Mesenchymal stem cell (in vitro differentiated cells and primary cell): ENCODE data around the gene TMEM184A.
A peak's percentile ranks its signal among the peaks of the same experiment; 100 is the strongest.

Experiments used
- DNase-seq: peaks from one replicate; pipeline ENCODE4 v3.0.0-alpha.2; 2013
- H2AFZ ChIP-seq: one replicate; pipeline ENCODE4 v1.6.1; 2013; ENCODE audit warnings: low read depth, mild to moderate bottlenecking, control low read depth, inconsistent platforms, low read length, moderate library complexity
- H2AK5ac ChIP-seq: 2 replicates; pipeline ENCODE4 v1.6.1; 2013; ENCODE audit warnings: low read length, moderate library complexity, mild to moderate bottlenecking, inconsistent platforms; ENCODE audit not compliant: severe bottlenecking
- H2BK120ac ChIP-seq: one replicate; pipeline ENCODE4 v1.6.1; 2013; ENCODE audit warnings: low read depth, mild to moderate bottlenecking, inconsistent platforms, low read length, moderate library complexity
- H2BK12ac ChIP-seq, 2 experiments: one replicate each; pipeline ENCODE4 v1.6.1; 2013; ENCODE audit warnings: inconsistent platforms in 2 of 2, low read length in 2 of 2, mild to moderate bottlenecking in 2 of 2, moderate library complexity in 2 of 2, control low read depth in 1 of 2
- H2BK15ac ChIP-seq: one replicate; pipeline ENCODE4 v1.6.1; 2013; ENCODE audit warnings: mild to moderate bottlenecking, low read depth, inconsistent platforms; ENCODE audit not compliant: poor library complexity, severe bottlenecking
- H2BK5ac ChIP-seq: 2 replicates; pipeline ENCODE4 v1.6.1; 2013; ENCODE audit warnings: low read depth, mild to moderate bottlenecking, low read length, control low read depth, inconsistent platforms; ENCODE audit not compliant: poor library complexity, severe bottlenecking
- H3K14ac ChIP-seq, 2 experiments: one replicate each; pipeline ENCODE4 v1.6.1; 2013; ENCODE audit warnings: inconsistent platforms in 2 of 2, low read length in 2 of 2, control low read depth in 1 of 2, mild to moderate bottlenecking in 1 of 2, moderate library complexity in 1 of 2
- H3K18ac ChIP-seq, 2 experiments: one replicate each; pipeline ENCODE4 v1.6.1; 2013; ENCODE audit warnings: inconsistent platforms in 2 of 2, low read length in 2 of 2, control low read depth in 1 of 2, low read depth in 1 of 2, mild to moderate bottlenecking in 1 of 2
- H3K23ac ChIP-seq, 2 experiments: one replicate each; pipeline ENCODE4 v1.6.1; 2013; ENCODE audit warnings: inconsistent platforms in 2 of 2, low read length in 2 of 2, mild to moderate bottlenecking in 2 of 2, moderate library complexity in 2 of 2, control low read depth in 1 of 2
- H3K27ac ChIP-seq: 2 replicates; pipeline ENCODE4 v1.5.1; 2013; ENCODE audit warnings: mild to moderate bottlenecking, moderate library complexity, low read length, control low read depth, inconsistent platforms; ENCODE audit not compliant: poor library complexity, severe bottlenecking
- H3K27me3 ChIP-seq, 2 experiments: 2 replicates each; pipeline versions ENCODE4 v1.6.1 to v1.7.0; 2013; ENCODE audit warnings: low read length in 2 of 2, mild to moderate bottlenecking in 2 of 2, moderate library complexity in 2 of 2, control low read depth in 1 of 2, inconsistent platforms in 1 of 2; ENCODE audit not compliant: control insufficient read depth in 1 of 2, insufficient read depth in 1 of 2
- H3K36me3 ChIP-seq, 2 experiments: 2 replicates each; pipeline versions ENCODE4 v1.6.1 to v1.7.0; 2013; ENCODE audit warnings: low read length in 2 of 2, control low read depth in 1 of 2, inconsistent platforms in 1 of 2, low read depth in 1 of 2, mild to moderate bottlenecking in 1 of 2; ENCODE audit not compliant: insufficient read depth in 2 of 2, control insufficient read depth in 1 of 2
- H3K4ac ChIP-seq, 2 experiments: one replicate each; pipeline ENCODE4 v1.6.1; 2013; ENCODE audit warnings: inconsistent platforms in 2 of 2, low read length in 2 of 2, mild to moderate bottlenecking in 2 of 2, moderate library complexity in 2 of 2, control low read depth in 1 of 2, low read depth in 1 of 2
- H3K4me1 ChIP-seq: 2 replicates; pipeline ENCODE4 v1.6.1; 2013; ENCODE audit warnings: low read depth, low read length, control low read depth; ENCODE audit not compliant: control insufficient read depth, insufficient read depth
- H3K4me2 ChIP-seq: 2 replicates; pipeline ENCODE4 v1.6.1; 2013; ENCODE audit warnings: low read length, mild to moderate bottlenecking, inconsistent platforms; ENCODE audit not compliant: poor library complexity, severe bottlenecking
- H3K4me3 ChIP-seq, 2 experiments: 2 replicates each; pipeline versions ENCODE4 v1.5.1 to v1.7.0; 2013; ENCODE audit warnings: low read length in 2 of 2, mild to moderate bottlenecking in 2 of 2, control low read depth in 1 of 2, low read depth in 1 of 2; ENCODE audit not compliant: insufficient read depth in 1 of 2
- H3K79me1 ChIP-seq: replicated peaks from 2 replicates; pipeline ENCODE4 v1.6.1; 2013; ENCODE audit warnings: mild to moderate bottlenecking, control low read depth, low read length, inconsistent platforms; ENCODE audit not compliant: poor library complexity, severe bottlenecking
- H3K9ac ChIP-seq: 2 replicates; pipeline ENCODE4 v1.7.0; 2013; ENCODE audit warnings: mild to moderate bottlenecking, low read length, moderate library complexity
- H3K9me3 ChIP-seq: 2 replicates; pipeline ENCODE4 v1.7.0; 2013; ENCODE audit warnings: mild to moderate bottlenecking, low read length; ENCODE audit not compliant: control insufficient read depth
- H4K8ac ChIP-seq: one replicate; pipeline ENCODE4 v1.6.1; 2013; ENCODE audit warnings: inconsistent platforms, mild to moderate bottlenecking, low read length, moderate library complexity
- H4K91ac ChIP-seq: one replicate; pipeline ENCODE4 v1.6.1; 2013; ENCODE audit warnings: mild to moderate bottlenecking, low read length, inconsistent platforms
- WGBS: methylation state at CpG from one replicate; pipeline ENCODE4 v1.1.7; 2013; ENCODE audit warnings: mixed read lengths; 5-methylcytosine and 5-hydroxymethylcytosine counted together

Gene TMEM184A

DNA sequence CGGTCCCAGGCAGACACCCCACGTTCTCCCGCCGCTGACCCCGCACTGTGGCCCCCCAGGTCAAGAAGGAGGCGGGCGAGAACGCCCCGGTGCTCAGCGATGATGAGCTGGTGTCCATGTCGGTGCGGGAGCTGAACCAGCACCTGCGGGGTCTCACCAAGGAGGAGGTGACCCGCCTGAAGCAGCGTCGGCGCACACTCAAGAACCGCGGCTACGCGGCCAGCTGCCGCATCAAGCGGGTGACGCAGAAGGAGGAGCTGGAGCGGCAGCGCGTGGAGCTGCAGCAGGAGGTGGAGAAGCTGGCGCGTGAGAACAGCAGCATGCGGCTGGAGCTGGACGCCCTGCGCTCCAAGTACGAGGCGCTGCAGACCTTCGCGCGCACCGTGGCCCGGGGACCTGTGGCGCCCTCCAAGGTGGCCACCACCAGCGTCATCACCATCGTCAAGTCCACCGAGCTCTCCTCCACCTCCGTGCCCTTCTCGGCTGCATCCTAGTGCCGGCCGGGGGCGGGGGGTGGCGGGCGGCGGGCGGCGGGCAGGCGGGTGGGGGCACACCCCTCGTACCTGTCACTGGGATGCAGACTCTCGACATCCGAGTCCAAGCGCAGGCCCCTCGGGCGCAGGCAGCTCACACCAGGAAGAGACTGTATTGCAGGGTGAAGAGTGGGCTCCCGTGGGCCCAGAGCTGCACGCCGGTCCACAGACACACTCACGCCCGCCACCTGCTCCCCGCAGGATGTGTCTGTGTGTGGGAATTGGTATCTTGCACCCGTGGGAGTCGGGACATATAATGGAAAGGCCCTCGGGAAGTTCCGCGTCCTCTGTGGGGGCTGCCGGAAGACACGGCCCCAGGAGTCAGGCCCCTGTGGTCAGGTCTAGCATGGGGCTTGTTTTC is 15.9 kb downstream of the TMEM184A start:
- no peak overlapping the region for H3K4me2 ChIP-seq
- H3K4me1 ChIP-seq, result peaks cover 43% of the 10 kb centered on the region
- no peak overlapping the region for H3K4ac ChIP-seq
- WGBS, result 97% methylated on average over 65 of the region's 73 CpGs
- H4K8ac ChIP-seq, result no peak overlapping the region
- H3K36me3 ChIP-seq, result peaks cover 25 to 69% of the 10 kb centered on the region in 2 experiments
- no peak overlapping the region for H3K18ac ChIP-seq
- no peak overlapping the region for H3K23ac ChIP-seq
- H3K9ac ChIP-seq, result no peak overlapping the region
- no peaks in the 10 kb centered on the region for H3K9me3 ChIP-seq
- no peak overlapping the region for H2BK5ac ChIP-seq
- H2AFZ ChIP-seq, result no peak overlapping the region
- no peak overlapping the region for H2BK120ac ChIP-seq
- no peak overlapping the region for H2BK12ac ChIP-seq
- no peak overlapping the region for H2AK5ac ChIP-seq
- no peak overlapping the region for H3K4me3 ChIP-seq
- DNase-seq, result peak; percentile 21
- peaks cover 24% of the 10 kb centered on the region for H3K79me1 ChIP-seq
- H3K14ac ChIP-seq, result no peak overlapping the region
- no peak overlapping the region for H2BK15ac ChIP-seq
- H3K27ac ChIP-seq, result no peak overlapping the region
- no peaks in the 10 kb centered on the region for H3K27me3 ChIP-seq
- no peak overlapping the region for H4K91ac ChIP-seq

DNA sequence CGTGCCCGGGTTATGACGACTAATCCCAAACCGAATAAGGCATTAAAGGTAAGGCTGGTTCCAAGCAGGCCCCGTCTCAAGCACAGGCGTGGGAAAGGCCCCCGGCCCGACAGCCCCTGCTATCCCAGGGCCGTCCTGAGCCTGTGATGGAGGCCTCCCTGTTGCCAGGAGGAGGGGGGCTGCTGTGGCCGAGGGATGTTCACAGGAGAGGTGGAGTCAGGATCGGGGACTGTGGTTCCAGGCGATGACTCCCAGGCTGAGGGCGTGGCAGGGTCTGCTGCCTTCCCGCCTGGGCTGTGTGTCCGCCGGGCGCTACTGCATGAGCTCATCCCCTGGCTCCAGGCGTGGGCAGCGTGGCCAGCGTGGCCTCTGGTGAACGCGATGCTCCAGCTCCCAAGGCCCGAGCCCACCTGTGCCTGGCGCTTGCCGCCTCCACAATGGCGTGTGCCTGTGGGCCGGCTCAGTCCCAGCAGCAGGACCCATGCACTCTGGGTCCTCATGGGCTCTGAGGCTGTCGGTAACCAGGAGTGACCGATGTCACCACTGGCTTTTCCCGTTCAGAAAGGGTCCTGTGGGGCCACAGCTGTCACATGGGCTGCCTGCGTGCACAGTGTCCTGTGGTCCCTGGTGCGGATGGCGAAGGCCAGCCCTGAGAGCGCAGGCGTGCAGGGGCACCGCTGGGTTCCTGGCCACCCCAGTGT is 16.7 kb downstream of the TMEM184A start:
- Histone ChIP-seq H3K36me3 (peaks cover 25 to 61% of the 10 kb centered on the region in 2 experiments), H2AK5ac (peak overlapping the region; percentile 74), H3K18ac (no peak overlapping the region), H3K27me3 (no peaks in the 10 kb centered on the region), H3K4me1 (peaks cover 50% of the 10 kb centered on the region), H4K91ac (peak overlapping the region; percentile 89), H3K27ac (peak overlapping the region; percentile 18), H4K8ac (no peak overlapping the region), H3K9me3 (no peaks in the 10 kb centered on the region), H3K4ac (peak overlapping the region in 1 of 2 experiments; percentile 7), H2BK120ac (no peak overlapping the region), H2BK15ac (no peak overlapping the region), H3K79me1 (peaks cover 26% of the 10 kb centered on the region), H3K9ac (peak overlapping the region; percentile 93), H3K14ac (no peak overlapping the region), H2AFZ (no peak overlapping the region), H2BK12ac (peak overlapping the region in 1 of 2 experiments; percentile 80), H3K4me2 (no peak overlapping the region), H3K23ac (no peak overlapping the region), H2BK5ac (no peak overlapping the region), H3K4me3 (no peak overlapping the region)
- WGBS, result 87% methylated on average over 36 of the region's 36 CpGs
- peak; percentile 42 for DNase-seq

DNA sequence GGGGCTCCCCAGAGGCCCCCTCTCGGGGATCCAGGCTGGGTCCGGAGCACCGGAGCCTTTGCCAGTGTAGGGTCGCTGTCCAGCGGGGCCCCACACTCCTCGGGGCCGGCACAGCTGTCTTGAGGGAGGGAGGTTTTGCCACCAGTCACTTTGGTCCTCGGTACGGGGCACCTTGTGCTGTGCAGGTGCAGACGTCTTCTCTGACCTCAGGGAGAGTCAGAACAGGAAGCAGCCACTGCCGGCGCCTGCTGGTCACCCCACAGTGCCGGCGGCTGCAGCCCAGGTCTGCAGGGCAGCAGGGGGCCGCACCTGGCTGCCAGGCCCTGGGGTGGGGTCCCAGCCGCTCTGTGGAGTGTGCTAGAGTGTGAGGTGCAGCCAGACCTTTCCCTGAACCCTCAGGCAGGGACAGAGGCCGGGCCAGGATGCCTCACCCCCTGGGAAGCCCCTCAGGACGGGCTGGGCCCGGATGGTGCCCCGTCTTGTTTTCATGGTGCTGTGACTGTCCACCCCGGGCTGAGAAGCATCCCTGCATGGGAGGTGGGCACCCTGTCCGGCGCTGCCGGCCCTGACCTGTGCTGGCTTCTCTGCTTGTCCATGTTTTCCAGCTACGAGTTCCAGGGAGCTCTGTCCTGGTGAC is 17.3 kb downstream of the TMEM184A start:
- no peak for DNase-seq
- Histone ChIP-seq H3K27me3 (no peaks in the 10 kb centered on the region), H3K18ac (peak overlapping the region; percentile 11 to 89), H4K8ac (no peak overlapping the region), H3K27ac (peak overlapping the region; percentile 18), H3K4me1 (peaks cover 57% of the 10 kb centered on the region), H4K91ac (peak overlapping the region; percentile 43), H2BK15ac (peak overlapping the region; percentile 90), H3K4me2 (peak overlapping the region; percentile 82), H2BK12ac (peak overlapping the region in 1 of 2 experiments; percentile 80), H3K9me3 (no peaks in the 10 kb centered on the region), H3K36me3 (peaks cover 22 to 54% of the 10 kb centered on the region in 2 experiments), H3K9ac (peak overlapping the region; percentile 93), H3K4ac (peak overlapping the region in 1 of 2 experiments; percentile 27), H2BK5ac (no peak overlapping the region), H3K23ac (no peak overlapping the region), H3K4me3 (peak overlapping the region; percentile 28 to 75), H3K14ac (no peak overlapping the region), H3K79me1 (peaks cover 26% of the 10 kb centered on the region), H2BK120ac (peak overlapping the region; percentile 69), H2AFZ (no peak overlapping the region), H2AK5ac (peak overlapping the region; percentile 74)
- WGBS, result 84% methylated on average over 25 of the region's 25 CpGs
